ENCODE data around the gene ZNF8. TPM values are rescaled to one million over a fixed set of nuclear protein-coding genes. Genes with fewer than 3 reads are reported as not detected.
"Not testable (repeated sequence)": the region's sequence is repeated elsewhere in the genome, so short reads cannot be mapped to it uniquely, and the experiment has no call there.

The ZNF8 gene
- total RNA-seq, 2 donors from 2014 or later = 5.8 to 6.9 TPM

GRCh38 chr19:58310685-58311084 lies 31.9 kb downstream of the ZNF8 start:
- not testable (repeated sequence) for H3K4me1 ChIP-seq; H3K9me3 ChIP-seq; H3K27ac ChIP-seq; H3K27me3 ChIP-seq; DNase-seq (ENCODE audit: low spot score); H3K4me3 ChIP-seq
- TF ChIP-seq CTCF (IDR thresholded peaks at IDR 0.05) = peak; percentile 43 to 64
- peaks cover 52% of the 10 kb centered on the region for H3K36me3 ChIP-seq

GRCh38 chr19:58311345-58311865 lies 32.6 kb downstream of the ZNF8 start:
- peaks cover 52% of the 10 kb centered on the region for H3K36me3 ChIP-seq
- DNase-seq (ENCODE audit: low spot score) = no peak
- H3K4me1 ChIP-seq = peaks cover 0 to 3% of the 10 kb centered on the region in 2 donors
- H3K27ac ChIP-seq = no peak overlapping the region
- no peaks in the 10 kb centered on the region for H3K9me3 ChIP-seq
- no peak overlapping the region for H3K4me3 ChIP-seq
- no peaks in the 10 kb centered on the region for H3K27me3 ChIP-seq
- TF ChIP-seq CTCF (IDR thresholded peaks at IDR 0.05) = no peak

- H3K9me3 ChIP-seq = no peaks in the 10 kb centered on the region
- H3K27me3 ChIP-seq = no peaks in the 10 kb centered on the region
- H3K36me3 ChIP-seq = peaks cover 40% of the 10 kb centered on the region
- H3K4me1 ChIP-seq = no peaks in the 10 kb centered on the region
- no peak for TF ChIP-seq CTCF (IDR thresholded peaks at IDR 0.05)
- no peak for DNase-seq (ENCODE audit: low spot score)
- H3K27ac ChIP-seq = no peak overlapping the region
- H3K4me3 ChIP-seq = no peak overlapping the region
These were observed 36.8 kb downstream of the ZNF8 start for GRCh38 chr19:58315580-58315979.

- H3K27ac ChIP-seq = no peak overlapping the region
- H3K4me3 ChIP-seq = no peak overlapping the region
- DNase-seq (ENCODE audit: low spot score) = no peak
- no peaks in the 10 kb centered on the region for H3K4me1 ChIP-seq
- H3K9me3 ChIP-seq = no peaks in the 10 kb centered on the region
- H3K27me3 ChIP-seq = no peaks in the 10 kb centered on the region
- no peak for TF ChIP-seq CTCF (IDR thresholded peaks at IDR 0.05)
- H3K36me3 ChIP-seq = peaks cover 25% of the 10 kb centered on the region
These were observed 38.8 kb downstream of the ZNF8 start for GRCh38 chr19:58317476-58318072.

GRCh38 chr19:58318297-58318696 lies 39.5 kb downstream of the ZNF8 start:
- H3K4me3 ChIP-seq = no peak overlapping the region
- TF ChIP-seq CTCF (IDR thresholded peaks at IDR 0.05) = no peak
- no peaks in the 10 kb centered on the region for H3K4me1 ChIP-seq
- H3K27me3 ChIP-seq = no peaks in the 10 kb centered on the region
- H3K27ac ChIP-seq = no peak overlapping the region
- peaks cover 20% of the 10 kb centered on the region for H3K36me3 ChIP-seq
- no peaks in the 10 kb centered on the region for H3K9me3 ChIP-seq
- DNase-seq (ENCODE audit: low spot score) = no peak

- Histone ChIP-seq H3K9me3 (no peaks in the 10 kb centered on the region), H3K27ac (no peak overlapping the region), H3K4me3 (no peak overlapping the region), H3K36me3 (peaks cover 10% of the 10 kb centered on the region), H3K4me1 (no peaks in the 10 kb centered on the region), H3K27me3 (no peaks in the 10 kb centered on the region)
- TF ChIP-seq CTCF (IDR thresholded peaks at IDR 0.05) = no peak
- no peak for DNase-seq (ENCODE audit: low spot score)
These were observed 40.5 kb downstream of the ZNF8 start for GRCh38 chr19:58319241-58319640.
